HG03103 (cell line): ENCODE data around the gene GLIS2.

Source experiments
- ATAC-seq: cut with Tn5 transposase; IDR thresholded peaks from one replicate; pipeline ENCODE4 v1.9.1; 2021; ENCODE audit warnings: low read depth; ENCODE audit not compliant: unreplicated experiment

GLIS2 gene

GRCh38 chr16:4380119-4381063, 64.5 kb downstream of the GLIS2 start:
- ATAC-seq = no peak

- ATAC-seq = no peak
Observed at GRCh38 chr16:4381072-4381934, 65.4 kb downstream of the GLIS2 start.

GRCh38 chr16:4381935-4382794, 66.3 kb downstream of the GLIS2 start:
- no peak for ATAC-seq

- ATAC-seq = no peak
Observed at GRCh38 chr16:4382795-4383357, 67.0 kb downstream of the GLIS2 start.

GRCh38 chr16:4383591-4384444, 68.0 kb downstream of the GLIS2 start:
- ATAC-seq = no peak

DNA sequence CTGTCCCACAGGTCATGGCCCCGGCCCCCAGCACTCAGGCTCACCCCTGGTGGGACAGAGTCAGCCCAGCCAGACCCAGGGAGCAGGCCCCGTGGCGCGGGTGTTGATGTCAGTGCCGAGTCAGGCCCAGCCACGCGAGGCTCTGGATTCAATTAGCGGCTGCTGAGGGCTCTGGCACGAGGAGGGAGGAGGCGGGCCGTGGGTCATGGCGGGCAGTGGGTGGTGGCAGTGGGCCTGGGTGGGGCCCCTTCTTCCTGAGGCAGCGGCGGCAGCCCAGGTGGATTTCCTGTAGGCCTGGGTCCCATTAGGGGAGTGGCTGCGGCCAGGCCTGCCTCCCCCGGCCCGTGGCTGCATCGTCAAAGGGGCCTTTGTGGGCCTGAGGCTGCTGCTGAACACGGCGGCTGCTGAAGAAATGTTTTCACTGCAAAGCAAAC, 68.7 kb downstream of the GLIS2 start:
- ATAC-seq = no peak

DNA sequence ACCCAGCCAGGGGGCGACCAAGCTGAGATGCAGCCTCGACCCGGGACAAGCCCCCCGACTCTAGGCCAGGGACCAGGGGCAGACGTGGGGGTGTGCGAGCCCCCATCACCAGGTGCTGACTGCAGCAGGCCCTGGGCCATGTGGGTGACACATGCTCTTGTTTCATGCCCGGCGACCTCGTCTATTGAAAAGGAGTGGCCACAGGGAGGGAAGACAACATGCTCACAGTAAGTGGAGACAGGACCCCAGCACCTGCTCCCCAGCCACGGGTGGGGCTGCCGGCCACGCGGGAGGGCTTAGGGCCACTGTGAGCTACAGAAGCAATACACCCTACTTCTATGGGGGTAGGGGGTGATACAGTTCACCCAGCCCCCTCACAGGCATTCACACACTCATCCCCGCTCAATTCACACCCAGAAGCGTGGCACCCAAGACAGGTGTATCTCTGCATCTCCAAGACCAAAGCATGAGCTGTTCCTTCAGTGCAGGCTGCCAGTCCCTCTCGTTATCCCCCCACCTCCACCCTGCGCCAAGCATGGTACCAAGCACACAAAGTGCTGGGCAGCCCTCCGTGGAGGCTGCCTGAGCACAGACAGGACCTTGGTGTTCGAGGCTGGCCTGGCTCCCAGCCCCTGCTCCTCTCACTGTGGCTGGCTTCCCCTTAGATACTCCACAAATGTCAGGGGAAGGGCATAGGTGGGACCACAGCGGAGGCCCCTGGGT, 69.4 kb downstream of the GLIS2 start:
- no peak for ATAC-seq

DNA sequence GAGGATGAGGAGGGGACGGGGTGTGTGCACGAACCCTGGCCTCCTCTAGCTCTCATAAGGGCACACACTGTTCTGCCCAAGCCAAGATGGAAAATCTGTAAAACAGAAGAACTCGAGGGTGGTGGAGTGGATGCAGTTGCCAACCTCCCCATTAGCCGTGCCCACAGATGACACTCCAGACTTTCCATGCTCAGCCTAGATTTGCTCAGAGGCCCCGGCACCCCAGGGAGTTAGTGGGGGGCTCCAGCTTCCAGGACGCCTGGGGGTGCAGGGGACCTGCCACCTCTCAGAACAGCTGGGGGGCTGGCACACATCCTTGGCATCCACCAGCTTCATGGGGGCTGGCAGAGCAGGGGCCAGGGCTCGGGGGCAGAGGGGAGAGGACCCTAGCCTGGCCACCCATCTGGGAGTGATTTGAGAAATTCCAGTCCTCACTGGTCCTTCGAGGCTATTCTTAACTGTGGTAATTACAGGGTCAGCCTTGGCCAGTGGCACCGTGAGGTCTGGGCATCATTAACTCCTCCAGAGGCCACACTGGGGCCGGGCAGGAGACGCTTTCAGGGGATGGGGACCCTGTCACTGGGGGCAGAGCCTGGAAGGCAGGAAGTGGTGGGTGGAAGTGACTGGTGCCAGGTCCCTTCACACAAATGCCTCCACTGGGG, 70.1 kb downstream of the GLIS2 start:
- ATAC-seq = no peak

DNA sequence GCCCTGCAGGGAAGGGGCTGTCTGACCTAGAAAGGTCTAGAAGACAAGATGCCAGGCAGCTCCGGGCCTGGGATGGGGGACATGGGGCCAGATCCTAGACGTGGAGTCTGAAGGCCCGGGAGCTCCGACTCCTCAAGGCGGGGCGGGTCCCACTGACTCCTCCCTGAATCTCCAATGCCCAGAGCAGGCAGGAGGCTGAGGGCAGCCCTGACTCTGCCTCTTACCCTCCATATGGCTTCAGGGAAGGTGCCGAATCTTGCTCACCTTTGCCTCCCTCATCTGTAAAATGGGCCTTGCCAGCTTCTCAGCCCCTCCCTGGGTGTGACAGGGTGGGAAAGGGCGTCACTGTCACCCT, 70.6 kb downstream of the GLIS2 start:
- ATAC-seq = no peak

- ATAC-seq = no peak
Observed at GRCh38 chr16:4386951-4387565, 71.2 kb downstream of the GLIS2 start.

GRCh38 chr16:4387781-4388180, 71.9 kb downstream of the GLIS2 start:
- no peak for ATAC-seq

- no peak for ATAC-seq
Observed at GRCh38 chr16:4388271-4389021, 72.6 kb downstream of the GLIS2 start.
